Lower lobe of right lung (tissue), 2 donors: ENCODE results near the gene ECT2L. TPM values are rescaled to one million over a fixed set of nuclear protein-coding genes. Genes with fewer than 3 reads are reported as not detected.

Source experiments
- ATAC-seq, 2 donors: fragments of 200-7000 bp; cut with Tn5 transposase; one replicate each; pipeline ENCODE4 v1.9.1; 2020 to 2022; ENCODE audit warnings: mild to moderate bottlenecking in 2 of 2, moderate library complexity in 2 of 2
- DNase-seq: peaks from one replicate; pipeline ENCODE4 v3.0.0-alpha.2; 2020
- H3K27ac ChIP-seq: fragments of 200-600 bp; one replicate; pipeline ENCODE4 v1.8.0; 2022
- H3K27me3 ChIP-seq: fragments of 200-600 bp; one replicate; pipeline ENCODE4 v1.8.0; 2022; ENCODE audit warnings: low read depth
- H3K36me3 ChIP-seq: fragments of 200-600 bp; one replicate; pipeline ENCODE4 v1.8.0; 2022; ENCODE audit warnings: mild to moderate bottlenecking
- H3K4me1 ChIP-seq: fragments of 200-600 bp; one replicate; pipeline ENCODE4 v1.8.0; 2022
- H3K4me3 ChIP-seq: fragments of 200-600 bp; one replicate; pipeline ENCODE4 v1.8.0; 2022; ENCODE audit warnings: mild to moderate bottlenecking
- H3K9me3 ChIP-seq: fragments of 200-600 bp; one replicate; pipeline ENCODE4 v1.8.0; 2022
- CTCF ChIP-seq: fragments of 200-600 bp; IDR thresholded peaks from one replicate; pipeline ENCODE4 v1.8.0; 2022; ENCODE audit warnings: antibody characterized with exemption, mild to moderate bottlenecking
- intact Hi-C: fragments of 100-400 bp; cut with DNase I; formaldehyde crosslinking; loops from one replicate; pipeline ENCODE4 v1.11.0; 2022
- total RNA-seq: library from RNA; stranded (reverse); fragmentation: NEBNext Ultra II Directional; extraction: Animal tissue kit (Norgen Biotek cat#: 25700); gene quantifications from one replicate; pipeline ENCODE4 v1.2.1, GENCODE V29; 2021
- donor health status: DM: no; HTN: yes; CAD: no; lungs with severe emphysema.

Gene ECT2L
- total RNA-seq, 1 donor from 2014 or later, result 3.9 TPM

- intact Hi-C loops, result loop anchor here (5.0 to 10.0 kb wide), 2 partner anchors 169 to 546 kb away; partner anchors contain the start of gene REPS1
- Histone ChIP-seq H3K9me3 (no peaks in the 10 kb centered on the region), H3K27ac (peak overlapping the region; percentile 14), H3K36me3 (no peaks in the 10 kb centered on the region), H3K4me3 (no peak overlapping the region), H3K27me3 (no peaks in the 10 kb centered on the region), H3K4me1 (no peaks in the 10 kb centered on the region)
- TF ChIP-seq CTCF, result peak; percentile 73
- ATAC-seq (peak; percentile 67 to 72), DNase-seq (no peak)
Observed at GRCh38 chr6:138815797-138816528, 20.1 kb downstream of the ECT2L start.

- intact Hi-C loops, result loop anchor here (5.0 to 10.0 kb wide), 2 partner anchors 167 to 545 kb away; partner anchors contain the start of gene REPS1
- no peaks in the 10 kb centered on the region for H3K4me1 ChIP-seq
- ATAC-seq (peak; percentile 92 to 95), DNase-seq (peak; percentile 79)
- peak overlapping the region; percentile 61 for H3K27ac ChIP-seq
- no peak for TF ChIP-seq CTCF
- no peaks in the 10 kb centered on the region for H3K36me3 ChIP-seq
- H3K9me3 ChIP-seq, result no peaks in the 10 kb centered on the region
- H3K27me3 ChIP-seq, result no peaks in the 10 kb centered on the region
- no peak overlapping the region for H3K4me3 ChIP-seq
Observed at GRCh38 chr6:138817799-138818198, 21.9 kb downstream of the ECT2L start.

- no peak for ATAC-seq
- H3K4me1 ChIP-seq, result no peaks in the 10 kb centered on the region
- H3K9me3 ChIP-seq, result no peaks in the 10 kb centered on the region
- TF ChIP-seq CTCF, result no peak
- H3K27me3 ChIP-seq, result no peaks in the 10 kb centered on the region
- H3K4me3 ChIP-seq, result no peak overlapping the region
- DNase-seq, result no peak
- intact Hi-C loops, result loop anchor here (5.0 to 10.0 kb wide), 2 partner anchors 166 to 544 kb away; partner anchors contain the start of gene REPS1
- H3K27ac ChIP-seq, result peak overlapping the region; percentile 61
- no peaks in the 10 kb centered on the region for H3K36me3 ChIP-seq
Observed at GRCh38 chr6:138818496-138819194, 22.8 kb downstream of the ECT2L start.

GRCh38 chr6:138821519-138821918 lies 25.6 kb downstream of the ECT2L start:
- H3K36me3 ChIP-seq, result no peaks in the 10 kb centered on the region
- H3K4me3 ChIP-seq, result no peak overlapping the region
- no peaks in the 10 kb centered on the region for H3K9me3 ChIP-seq
- ATAC-seq, result no peak
- DNase-seq, result no peak
- TF ChIP-seq CTCF, result no peak
- no peak overlapping the region for H3K27ac ChIP-seq
- intact Hi-C loops, result no loop called here
- no peaks in the 10 kb centered on the region for H3K4me1 ChIP-seq
- H3K27me3 ChIP-seq, result no peaks in the 10 kb centered on the region

- Histone ChIP-seq H3K4me3 (no peak overlapping the region), H3K9me3 (no peaks in the 10 kb centered on the region), H3K27ac (no peak overlapping the region), H3K4me1 (no peaks in the 10 kb centered on the region), H3K36me3 (no peaks in the 10 kb centered on the region), H3K27me3 (no peaks in the 10 kb centered on the region)
- intact Hi-C loops, result no loop called here
- TF ChIP-seq CTCF, result no peak
- no peak for ATAC-seq
- no peak for DNase-seq
Observed at GRCh38 chr6:138824482-138825144, 28.7 kb downstream of the ECT2L start.
